HEK293 (cell line): ENCODE data around the gene TAC3.
"Not testable (repeated sequence)": the region's sequence is repeated elsewhere in the genome, so short reads cannot be mapped to it uniquely, and the experiment has no call there.

Source experiments
- CTCF ChIA-PET: fragments of 350-600 bp; formaldehyde crosslinking; extraction: SDS; loops from one replicate; lab custom pipeline; 2021; ENCODE audit warnings: antibody characterized with exemption; lab: Yijun Ruan, JAX
- POLR2A ChIA-PET: fragments of 300-600 bp; formaldehyde crosslinking; extraction: SDS; loops from one replicate; lab custom pipeline; 2020; ENCODE audit warnings: antibody characterized with exemption, inconsistent platforms; lab: Yijun Ruan, JAX
- H3K27ac ChIP-seq: fragments of 200-500 bp; sonication (Bioruptor generic); 2 replicates; pipeline ENCODE4 v1.5.1; 2014; ENCODE audit warnings: low read depth, low read length, control low read depth, inconsistent platforms; ENCODE audit errors: extremely low read depth
- H3K36me3 ChIP-seq, 2 experiments: fragments of 200-500 bp in 1 of 2; sonication (Bioruptor generic) in 1 of 2; 1 replicate in 1 of 2; 2 replicates in 1 of 2; pipeline ENCODE4 v1.5.1; 2014 to 2017; ENCODE audit warnings: inconsistent platforms in 2 of 2, low read length in 2 of 2; ENCODE audit not compliant: control insufficient read depth in 2 of 2, insufficient read depth in 1 of 2
- H3K4me1 ChIP-seq: fragments of 200-500 bp; sonication (Bioruptor generic); 2 replicates; pipeline ENCODE4 v1.5.1; 2014; ENCODE audit warnings: mild to moderate bottlenecking, low read length, inconsistent platforms; ENCODE audit not compliant: control insufficient read depth, insufficient read depth
- H3K4me3 ChIP-seq: 2 replicates; pipeline ENCODE4 v1.5.1; 2011; ENCODE audit warnings: low read depth, mild to moderate bottlenecking, control low read depth, low read length, moderate library complexity
- H3K9me3 ChIP-seq: fragments of 200-500 bp; sonication (Bioruptor generic); 2 replicates; pipeline ENCODE4 v1.5.1; 2014; ENCODE audit warnings: low read depth, low read length, inconsistent platforms; ENCODE audit not compliant: control insufficient read depth, insufficient read depth
- KLF17 ChIP-seq: fragments of 450-650 bp; formaldehyde crosslinking; IDR thresholded peaks from 2 replicates; pipeline ENCODE4 v1.5.1; 2016; ENCODE audit warnings: missing biosample characterization, missing genetic modification characterization
- REST ChIP-seq: fragments of 450-650 bp; formaldehyde crosslinking; IDR thresholded peaks from 2 replicates; pipeline ENCODE4 v1.5.1; 2016; ENCODE audit warnings: missing biosample characterization, missing genetic modification characterization
- SCRT2 ChIP-seq: fragments of 450-650 bp; formaldehyde crosslinking; IDR thresholded peaks from 2 replicates; pipeline ENCODE4 v1.5.1; 2016; ENCODE audit warnings: missing biosample characterization, missing genetic modification characterization
- ZIC2 ChIP-seq: fragments of 450-650 bp; formaldehyde crosslinking; IDR thresholded peaks from 2 replicates; pipeline ENCODE4 v1.5.1; 2016; ENCODE audit warnings: missing biosample characterization, missing genetic modification characterization
- ZNF10 ChIP-seq: fragments of 450-650 bp; formaldehyde crosslinking; IDR thresholded peaks from 2 replicates; pipeline ENCODE4 v1.5.1; 2017; ENCODE audit warnings: missing biosample characterization, missing genetic modification characterization
- ZNF132 ChIP-seq: fragments of 450-650 bp; formaldehyde crosslinking; IDR thresholded peaks from 2 replicates; pipeline ENCODE4 v1.5.1; 2017; ENCODE audit warnings: missing biosample characterization, missing genetic modification characterization, borderline replicate concordance
- ZNF146 ChIP-seq: fragments of 450-650 bp; formaldehyde crosslinking; IDR thresholded peaks from 2 replicates; pipeline ENCODE4 v1.5.1; 2016; ENCODE audit warnings: missing biosample characterization, missing genetic modification characterization
- ZNF214 ChIP-seq: fragments of 450-650 bp; formaldehyde crosslinking; IDR thresholded peaks from 2 replicates; pipeline ENCODE4 v1.5.1; 2017; ENCODE audit warnings: missing biosample characterization, mild to moderate bottlenecking, missing genetic modification characterization, borderline replicate concordance
- ZNF426 ChIP-seq: fragments of 450-650 bp; formaldehyde crosslinking; IDR thresholded peaks from 2 replicates; pipeline ENCODE4 v1.5.1; 2017; ENCODE audit warnings: missing biosample characterization, missing genetic modification characterization, mild to moderate bottlenecking, inconsistent platforms, moderate library complexity
- ZNF449 ChIP-seq: fragments of 450-650 bp; formaldehyde crosslinking; IDR thresholded peaks from 2 replicates; pipeline ENCODE4 v1.5.1; 2017; ENCODE audit warnings: missing biosample characterization, mild to moderate bottlenecking, missing genetic modification characterization, moderate library complexity
- ZNF555 ChIP-seq: fragments of 450-650 bp; formaldehyde crosslinking; conservative IDR thresholded peaks from 2 replicates; pipeline ENCODE4 v1.5.1; 2017; ENCODE audit warnings: missing biosample characterization, mild to moderate bottlenecking, missing genetic modification characterization, inconsistent platforms
- ZNF560 ChIP-seq: fragments of 450-650 bp; formaldehyde crosslinking; IDR thresholded peaks from 2 replicates; pipeline ENCODE4 v1.5.1; 2017; ENCODE audit warnings: missing biosample characterization, missing genetic modification characterization, borderline replicate concordance
- ZNF580 ChIP-seq: fragments of 450-650 bp; formaldehyde crosslinking; IDR thresholded peaks from 2 replicates; pipeline ENCODE4 v1.5.1; 2016; ENCODE audit warnings: missing biosample characterization, missing genetic modification characterization
- ZNF585B ChIP-seq: fragments of 450-650 bp; formaldehyde crosslinking; IDR thresholded peaks from 2 replicates; pipeline ENCODE4 v1.5.1; 2016; ENCODE audit warnings: missing biosample characterization, missing genetic modification characterization
- ZNF701 ChIP-seq: fragments of 450-650 bp; formaldehyde crosslinking; IDR thresholded peaks from 2 replicates; pipeline ENCODE4 v1.5.1; 2016; ENCODE audit warnings: missing biosample characterization, missing genetic modification characterization
- ZNF776 ChIP-seq: fragments of 450-650 bp; formaldehyde crosslinking; IDR thresholded peaks from 2 replicates; pipeline ENCODE4 v1.5.0; 2017; ENCODE audit warnings: missing biosample characterization, missing genetic modification characterization, borderline replicate concordance

TAC3 gene

GRCh38 chr12:57053901-57054300 lies 37.6 kb upstream of the TAC3 start:
- CTCF ChIA-PET, POLR2A ChIA-PET, H3K4me1 ChIP-seq, H3K4me3 ChIP-seq, H3K9me3 ChIP-seq, H3K27ac ChIP-seq: not testable (repeated sequence)
- H3K36me3 ChIP-seq = peaks cover 16 to 33% of the 10 kb centered on the region in 2 experiments

- not testable (repeated sequence) for H3K4me1 ChIP-seq, H3K27ac ChIP-seq, H3K4me3 ChIP-seq, H3K9me3 ChIP-seq
- ChIA-PET POLR2A (interaction anchor here (2.0 kb wide), 1 partner anchor 59 kb away, joined by 8 read pairs; no protein-coding TSS in a partner anchor), CTCF (interaction anchor here (0.9 to 1.2 kb wide), 2 partner anchors 10 to 133 kb away, joined by 3 to 7 read pairs; no protein-coding TSS in a partner anchor)
- peak; percentile 100 for TF ChIP-seq ZNF146
- TF ChIP-seq ZNF580 (tag by site-specific recombination) = 0 out of 2 replicates have a peak, but pooled peaks have one; percentile 56
- peaks cover 11 to 25% of the 10 kb centered on the region in 2 experiments for H3K36me3 ChIP-seq
Observed at GRCh38 chr12:57053146-57053545, 36.8 kb upstream of the TAC3 start.

- CTCF ChIA-PET = interaction anchor here (0.6 to 4.3 kb wide), 10 partner anchors 9 to 318 kb away, joined by 3 to 15 read pairs (median 4); partner anchors contain the start of gene STAT6
- H3K4me1 ChIP-seq = no peaks in the 10 kb centered on the region
- peaks cover under 1 to 4% of the 10 kb centered on the region in 2 experiments; a peak in 2 of 3 replicates for H3K36me3 ChIP-seq
- H3K9me3 ChIP-seq = no peaks in the 10 kb centered on the region
- POLR2A ChIA-PET = interaction anchor here (1.0 to 2.0 kb wide), 2 partner anchors 37 to 61 kb away, joined by 7 to 8 read pairs; no protein-coding TSS in a partner anchor
- no peak for TF ChIP-seq ZNF132
- H3K27ac ChIP-seq = no peak overlapping the region
- H3K4me3 ChIP-seq = no peak overlapping the region
Observed at GRCh38 chr12:57051011-57051410, 34.7 kb upstream of the TAC3 start.

- ChIA-PET CTCF (interaction anchor here (0.6 to 4.3 kb wide), 9 partner anchors 11 to 62 kb away, joined by 3 to 15 read pairs (median 5); partner anchors contain the start of gene STAT6), POLR2A (interaction anchor here (1.0 kb wide), 1 partner anchor 38 kb away, joined by 7 read pairs; no protein-coding TSS in a partner anchor)
- no peaks in the 10 kb centered on the region; a peak in 1 of 3 replicates for H3K36me3 ChIP-seq
- TF ChIP-seq SCRT2 (tag by site-specific recombination) (no peak), ZIC2 (tag by site-specific recombination) (no peak), ZNF555 (no peak), REST (tag by site-specific recombination) (peak; percentile 97), ZNF10 (tag by site-specific recombination) (no peak)
- H3K27ac ChIP-seq = no peak within 1 kb of the TSS
- no peak within 1 kb of the TSS for H3K4me3 ChIP-seq
- H3K4me1 ChIP-seq = no peaks in the 10 kb centered on the region
- no peaks in the 10 kb centered on the region for H3K9me3 ChIP-seq
Observed at GRCh38 chr12:57049890-57050289, 33.6 kb upstream of the TAC3 start, which contains the start of gene MYO1A. MYO1A (minus strand) TSS chr12:57050129; CDS start chr12:57048323, 1,806 bp downstream.

GRCh38 chr12:57049119-57049446 lies 32.8 kb upstream of the TAC3 start:
- Histone ChIP-seq H3K27ac (no peak overlapping the region), H3K36me3 (no peaks in the 10 kb centered on the region), H3K4me1 (no peaks in the 10 kb centered on the region), H3K4me3 (no peak overlapping the region), H3K9me3 (no peaks in the 10 kb centered on the region)
- POLR2A ChIA-PET = interaction anchor here (0.5 kb wide), 1 partner anchor 28 kb away, joined by 3 read pairs; no protein-coding TSS in a partner anchor
- TF ChIP-seq ZNF449 = no peak
- TF ChIP-seq ZNF701 (tag by site-specific recombination) = no peak
- no peak for TF ChIP-seq KLF17 (tag by site-specific recombination)
- TF ChIP-seq ZNF776 (tag by site-specific recombination) = no peak
- no peak for TF ChIP-seq ZNF585B (tag by site-specific recombination)
- TF ChIP-seq ZNF560 (tag by site-specific recombination) = no peak
- TF ChIP-seq ZNF214 = no peak
- no peak for TF ChIP-seq ZNF426 (tag by site-specific recombination)
- CTCF ChIA-PET = interaction anchor here (0.6 to 4.3 kb wide), 6 partner anchors 11 to 93 kb away, joined by 3 to 15 read pairs (median 5); partner anchors contain the start of gene STAT6
